K562 (cell line): Measurements from ENCODE around the gene RYR1. TPM values are rescaled to one million over a fixed set of nuclear protein-coding genes. Genes with fewer than 3 reads are reported as not detected.

Experiments
- ATAC-seq: fragments of 200-7000 bp; cut with Tn5 transposase; 3 replicates; pipeline ENCODE4 v1.9.1; 2020; ENCODE audit warnings: moderate library complexity
- BruUV-seq: library from RNA; stranded (reverse); fragments of 400-500 nt; replicated peaks from 2 replicates; lab custom pipeline; 2021; lab: Mats Ljungman, UMichigan
- CTCF ChIA-PET: fragments of 300-600 bp; formaldehyde crosslinking; extraction: SDS; loops from one replicate; lab custom pipeline; 2021; ENCODE audit warnings: low intra/inter-chr PET ratio; lab: Yijun Ruan, JAX
- POLR2A ChIA-PET: fragments of 300-600, 350-650 bp; sonication (Branson Sonifier 250); formaldehyde crosslinking; extraction: SDS; loops from one replicate; lab custom pipeline; 2021; ENCODE audit warnings: antibody characterized with exemption, inconsistent platforms; lab: Yijun Ruan, JAX
- DNase-seq, 4 experiments: peaks; one replicate each; pipeline versions ENCODE4 v3.0.0 to v3.0.0-alpha.2; 2011 to 2018; ENCODE audit warnings: low spot score in 3 of 4, mixed read lengths in 3 of 4; ENCODE audit errors: extremely low read depth in 1 of 4
- FAIRE-seq: peaks from 2 replicates; lab custom pipeline; 2011; peaks lifted over from hg19 to GRCh38; lab: Jason Lieb, UNC
- H2AFZ ChIP-seq: 2 replicates; pipeline ENCODE4 v1.6.0; 2011; ENCODE audit warnings: low read depth, low read length, control low read depth, inconsistent platforms
- H3K27ac ChIP-seq: fragments of 200-600 bp; 3 replicates; pipeline ENCODE4 v1.8.0; 2011; ENCODE audit warnings: low read depth, mild to moderate bottlenecking, control low read depth, inconsistent platforms, low read length, moderate library complexity, mixed read lengths; ENCODE audit errors: extremely low read depth
- H3K27me3 ChIP-seq, 2 experiments: fragments of 300-600 bp in 1 of 2; 2 replicates in 1 of 2; 3 replicates in 1 of 2; pipeline versions ENCODE4 v1.6.0 to v1.8.0; 2011; ENCODE audit warnings: inconsistent platforms in 2 of 2, low read length in 2 of 2, mild to moderate bottlenecking in 1 of 2, mixed read lengths in 1 of 2, moderate library complexity in 1 of 2; ENCODE audit not compliant: control insufficient read depth in 2 of 2, insufficient read depth in 2 of 2
- H3K36me3 ChIP-seq: fragments of 300-600 bp; 3 replicates; pipeline ENCODE4 v1.8.0; 2011; ENCODE audit warnings: mild to moderate bottlenecking, low read length, inconsistent platforms; ENCODE audit not compliant: control insufficient read depth, insufficient read depth
- H3K4me1 ChIP-seq, 2 experiments: fragments of 200-600 bp in 1 of 2; replicated peaks in 1 of 2; 2 replicates in 1 of 2; 3 replicates in 1 of 2; pipeline versions ENCODE4 v1.5.1 to v1.8.0; 2011; ENCODE audit warnings: inconsistent platforms in 2 of 2, low read length in 2 of 2, mild to moderate bottlenecking in 1 of 2, mixed read lengths in 1 of 2, moderate library complexity in 1 of 2; ENCODE audit not compliant: control insufficient read depth in 2 of 2, insufficient read depth in 2 of 2
- H3K4me2 ChIP-seq: 2 replicates; pipeline ENCODE4 v1.6.1; 2011; ENCODE audit warnings: low read length, control low read depth, inconsistent platforms, mixed read lengths; ENCODE audit not compliant: insufficient read depth
- H3K4me3 ChIP-seq: fragments of 200-600 bp; sonication (generic), shearing (Covaris generic); 2 replicates; pipeline ENCODE4 v1.5.1; 2016; ENCODE audit warnings: control low read depth, inconsistent platforms
- H3K79me2 ChIP-seq: fragments of 200-600 bp; 3 replicates; pipeline ENCODE4 v1.8.0; 2011; ENCODE audit warnings: low read length, inconsistent platforms; ENCODE audit not compliant: control insufficient read depth, insufficient read depth
- H3K9ac ChIP-seq, 2 experiments: 2 replicates each; pipeline versions ENCODE4 v1.6.0 to v1.6.1; 2011; ENCODE audit warnings: low read depth in 2 of 2, low read length in 2 of 2, control low read depth in 1 of 2, inconsistent platforms in 1 of 2, mild to moderate bottlenecking in 1 of 2, mixed read lengths in 1 of 2; ENCODE audit not compliant: insufficient read depth in 1 of 2
- H3K9me1 ChIP-seq: one replicate; pipeline ENCODE4 v1.6.0; 2011; ENCODE audit warnings: inconsistent platforms, mild to moderate bottlenecking, low read length, moderate library complexity; ENCODE audit not compliant: control insufficient read depth, insufficient read depth
- H3K9me3 ChIP-seq: replicated peaks from 2 replicates; pipeline ENCODE4 v1.5.1; 2011; ENCODE audit warnings: low read depth, low read length, inconsistent platforms; ENCODE audit not compliant: control insufficient read depth, insufficient read depth
- H4K20me1 ChIP-seq: replicated peaks from 2 replicates; pipeline ENCODE4 v1.6.1; 2011; ENCODE audit warnings: low read length, inconsistent platforms, mixed read lengths; ENCODE audit not compliant: control insufficient read depth, insufficient read depth
- GMEB1 ChIP-seq: fragments of 250-450 bp; sonication (Bioruptor Pico); IDR thresholded peaks from 2 replicates; pipeline ENCODE4 v1.4.0; 2020; ENCODE audit warnings: mild to moderate bottlenecking
- L3MBTL2 ChIP-seq: fragments of 450-650 bp; IDR thresholded peaks from 2 replicates; pipeline ENCODE4 v1.6.1; 2016; ENCODE audit warnings: mild to moderate bottlenecking, moderate library complexity
- MXD1 ChIP-seq: fragments of 250-450 bp; sonication (Bioruptor Pico); IDR thresholded peaks from 2 replicates; pipeline ENCODE4 v1.8.0; 2021; ENCODE audit warnings: borderline replicate concordance, mild to moderate bottlenecking, moderate library complexity; ENCODE audit not compliant: poor library complexity, severe bottlenecking
- NCOA1 ChIP-seq: fragments of 450-650 bp; IDR thresholded peaks from 2 replicates; pipeline ENCODE4 v1.6.1; 2016; ENCODE audit warnings: low read depth
- NFIC ChIP-seq: fragments of 450-650 bp; IDR thresholded peaks from 2 replicates; pipeline ENCODE4 v1.6.1; 2017; ENCODE audit warnings: mild to moderate bottlenecking, inconsistent platforms
- PREB ChIP-seq: sonication (generic); formaldehyde crosslinking; IDR thresholded peaks from 2 replicates; pipeline ENCODE4 v1.8.1; 2023; ENCODE audit warnings: mild to moderate bottlenecking, missing genetic modification reagents
- SMARCC2 ChIP-seq: fragments of 450-650 bp; IDR thresholded peaks from 2 replicates; pipeline ENCODE4 v1.6.1; 2017; ENCODE audit warnings: antibody characterized with exemption, moderate library complexity, mild to moderate bottlenecking, low read depth
- TCF15 ChIP-seq: fragments of 250-450 bp; sonication (Bioruptor Pico); IDR thresholded peaks from 2 replicates; pipeline ENCODE4 v1.8.0; 2022; ENCODE audit warnings: moderate library complexity, mild to moderate bottlenecking, inconsistent platforms
- THAP7 ChIP-seq: fragments of 250-450 bp; sonication (Bioruptor Pico); IDR thresholded peaks from 2 replicates; pipeline ENCODE4 v1.5.0; 2021
- ZBTB1 ChIP-seq: sonication (generic); formaldehyde crosslinking; IDR thresholded peaks from 2 replicates; pipeline ENCODE4 v1.8.1; 2023; ENCODE audit warnings: missing genetic modification reagents, low read depth, mild to moderate bottlenecking, borderline replicate concordance
- WGBS: fragments of 100-300 bp; shearing (Covaris generic); methylation state at CpG from one replicate; pipeline ENCODE4 v1.1.6; 2016; ENCODE audit warnings: low coverage, mixed read lengths; ENCODE audit not compliant: insufficient coverage; ENCODE audit errors: missing lambda C conversion rate; 5-methylcytosine and 5-hydroxymethylcytosine counted together
- in situ Hi-C: fragments of 300-500 bp; cut with MboI; formaldehyde crosslinking; loops from 4 replicates; pipeline ENCODE4 v1.15.0; 2018; ENCODE audit warnings: inconsistent platforms, mixed read lengths
- intact Hi-C: fragments of 100-400 bp; cut with micrococcal nuclease; formaldehyde crosslinking; loops from 2 replicates; pipeline ENCODE4 v1.14.2; 2022
- polyA plus RNA-seq, 8 experiments: library from polyadenylated mRNA; depleted of rRNA in 4 of 8; stranded (reverse) in 5 of 8; unstranded in 3 of 8; fragments of >200 nt; fragmentation: Nextera tagmentation in 2 of 8; fragmentation: Illumina TruSeq in 1 of 8; extraction: Ambion mirVana in 2 of 8; extraction: Trizol in 1 of 8; gene quantifications; 2 replicates each; pipeline versions ENCODE4 v1.2.1 to v1.2.3, GENCODE V29; 2011 to 2014; ENCODE audit warnings: inconsistent platforms in 1 of 8, missing spikeins in 1 of 8
- total RNA-seq, 7 experiments: library from RNA; depleted of rRNA in 6 of 7; stranded (reverse); fragments of >200 nt in 6 of 7; fragmentation: Illumina TruSeq in 2 of 7; extraction: Trizol in 2 of 7; gene quantifications; 2 replicates each; pipeline versions ENCODE4 v1.2.1 to v1.2.3, GENCODE V29; 2011 to 2021; ENCODE audit warnings: low replicate concordance in 1 of 7

RYR1 gene
- total and polyA plus RNA-seq, 9 of the 15 experiments (the other 6 are each of a cell fraction or from before 2014, with no cell fraction given), result 0.11 to 7.4 (median 3.7) TPM

- TF ChIP-seq SMARCC2 (no peak), ZBTB1 (CRISPR knock-in tag) (no peak)
- 46% methylated on average over 6 of the region's 6 CpGs for WGBS
- no peak for FAIRE-seq
- H4K20me1 ChIP-seq, result no peaks in the 10 kb centered on the region
- intact Hi-C loops, result no loop called here
- ChIA-PET POLR2A (interaction anchor here (0.6 kb wide), 1 partner anchor 12 kb away, joined by 5 read pairs; no protein-coding TSS in a partner anchor), CTCF (no interaction called here)
- ATAC-seq, result no peak
- no peaks in the 10 kb centered on the region for H3K79me2 ChIP-seq
- BruUV-seq, result no TSS peak
- H3K4me3 ChIP-seq, result no peak overlapping the region
- no peaks in the 10 kb centered on the region for H3K36me3 ChIP-seq
- no peak for DNase-seq
- no peak overlapping the region for H3K27ac ChIP-seq
- no peaks in the 10 kb centered on the region for H3K9me1 ChIP-seq
- no peak overlapping the region for H2AFZ ChIP-seq
- no peaks in the 10 kb centered on the region for H3K27me3 ChIP-seq
- H3K4me1 ChIP-seq, result peaks cover 6 to 23% of the 10 kb centered on the region in 2 experiments; a peak in 4 of 5 replicates
- in situ Hi-C loops, result no loop called here
- H3K9ac ChIP-seq, result no peak overlapping the region
- no peak overlapping the region for H3K4me2 ChIP-seq
- no peaks in the 10 kb centered on the region; the same call in 1 of the 2 replicates for H3K9me3 ChIP-seq
Measured at GRCh38 chr19:38606131-38606530, 172.6 kb downstream of the RYR1 start.

GRCh38 chr19:38614289-38614688 is 180.8 kb downstream of the RYR1 start:
- Histone ChIP-seq H3K36me3 (no peaks in the 10 kb centered on the region), H3K27me3 (no peaks in the 10 kb centered on the region), H3K79me2 (peaks cover 10% of the 10 kb centered on the region), H2AFZ (no peak overlapping the region), H3K4me3 (no peak overlapping the region), H3K4me2 (no peak overlapping the region), H3K9me1 (no peaks in the 10 kb centered on the region), H3K9ac (no peak overlapping the region), H3K4me1 (peaks cover 7 to 28% of the 10 kb centered on the region in 2 experiments; a peak in 4 of 5 replicates), H3K9me3 (no peaks in the 10 kb centered on the region), H4K20me1 (no peaks in the 10 kb centered on the region), H3K27ac (no peak overlapping the region)
- 56% methylated on average over 2 of the region's 3 CpGs for WGBS
- CTCF ChIA-PET, result no interaction called here
- FAIRE-seq, result no peak
- TF ChIP-seq PREB (CRISPR knock-in tag) (no peak), NFIC (peak; percentile 49; the same call in 1 of the 2 replicates), L3MBTL2 (no peak), TCF15 (CRISPR knock-in tag) (no peak), THAP7 (CRISPR knock-in tag) (no peak), GMEB1 (CRISPR knock-in tag) (no peak), NCOA1 (no peak), MXD1 (CRISPR knock-in tag) (no peak)
- in situ Hi-C loops (loop anchor here (10.0 kb wide), 1 partner anchor 379 kb away; no protein-coding TSS in a partner anchor), intact Hi-C loops (no loop called here)
- DNase-seq, result no peak
- no peak for ATAC-seq
- BruUV-seq, result no TSS peak
- POLR2A ChIA-PET, result no interaction called here
